C1 segment of cervical spinal cord (tissue), 14 donors: ENCODE data around the gene VAV1.
"Not testable (repeated sequence)": the region's sequence is repeated elsewhere in the genome, so short reads cannot be mapped to it uniquely, and the experiment has no call there.

Experiments used
- DNase-seq, 14 donors: peaks; one replicate each; lab custom pipeline; 2025; lab: John Stamatoyannopoulos, UW

Gene VAV1

GRCh38 chr19:6847828-6848200 lies 75.3 kb downstream of the VAV1 start:
- DNase-seq = no peak

- no peak for DNase-seq
These were observed 76.5 kb downstream of the VAV1 start for GRCh38 chr19:6848986-6849385.

GRCh38 chr19:6849876-6850275 lies 77.4 kb downstream of the VAV1 start:
- no peak for DNase-seq

- DNase-seq = no peak
These were observed 78.9 kb downstream of the VAV1 start for GRCh38 chr19:6851359-6851758.

- DNase-seq = no peak
These were observed 79.5 kb downstream of the VAV1 start for GRCh38 chr19:6852001-6852400.

- no peak for DNase-seq
These were observed 81.4 kb downstream of the VAV1 start for GRCh38 chr19:6853868-6854267.

- no peak for DNase-seq
These were observed 82.2 kb downstream of the VAV1 start for GRCh38 chr19:6854758-6855157.

- DNase-seq = peak in 2 of 14 donors; percentile 1 to 34
These were observed 84.4 kb downstream of the VAV1 start for GRCh38 chr19:6856749-6857372.

- DNase-seq = no peak
These were observed 89.3 kb downstream of the VAV1 start for GRCh38 chr19:6861683-6862286.

GRCh38 chr19:6862673-6863078 lies 90.2 kb downstream of the VAV1 start:
- peak in 11 of 14 donors; percentile 2 to 61 (median 32) for DNase-seq

GRCh38 chr19:6864325-6864940 lies 91.9 kb downstream of the VAV1 start:
- no peak for DNase-seq

- DNase-seq = no peak
These were observed 93.3 kb downstream of the VAV1 start for GRCh38 chr19:6865849-6866248.

- DNase-seq = no peak
These were observed 94.2 kb downstream of the VAV1 start for GRCh38 chr19:6866741-6867151.

- peak in 4 of 14 donors; percentile 2 to 35 (median 7) for DNase-seq
These were observed 95.8 kb downstream of the VAV1 start for GRCh38 chr19:6868351-6868750.

- DNase-seq = not testable (repeated sequence)
These were observed 96.8 kb downstream of the VAV1 start for GRCh38 chr19:6869151-6869882.

- DNase-seq = no peak
These were observed 101.4 kb downstream of the VAV1 start for GRCh38 chr19:6873708-6874431.

GRCh38 chr19:6875218-6875617 lies 102.7 kb downstream of the VAV1 start:
- DNase-seq = no peak

- no peak for DNase-seq
These were observed 104.2 kb downstream of the VAV1 start for GRCh38 chr19:6876748-6877147.

- no peak for DNase-seq
These were observed 105.3 kb downstream of the VAV1 start for GRCh38 chr19:6877766-6878165.

GRCh38 chr19:6886277-6886897 lies 113.9 kb downstream of the VAV1 start:
- no peak for DNase-seq

GRCh38 chr19:6887316-6887715 lies 114.8 kb downstream of the VAV1 start, which contains the start of gene ADGRE1:
ADGRE1 (plus strand) TSS chr19:6887579; CDS start chr19:6887609, 30 bp downstream.
- DNase-seq = no peak
